ENCODE results near the gene GABBR2.

DNA sequence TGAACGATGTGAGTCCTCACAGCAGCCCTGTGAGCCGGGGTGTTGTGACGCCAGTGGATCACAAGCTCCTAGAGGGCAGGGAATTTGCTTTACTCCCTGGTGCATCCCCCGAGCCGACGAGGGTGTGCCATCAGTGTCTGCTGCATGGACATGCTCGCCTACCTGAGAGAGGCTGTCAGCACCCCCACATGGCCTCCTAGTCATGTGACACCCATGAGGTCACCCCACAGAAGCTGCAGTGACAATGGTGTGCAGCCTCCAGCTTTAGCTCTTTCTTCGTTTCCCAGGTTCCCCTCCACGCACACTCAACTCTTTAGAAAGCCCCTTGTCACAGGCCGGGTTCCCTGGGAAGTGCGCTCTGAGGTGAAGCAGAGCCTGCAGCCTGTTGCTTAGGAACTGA is 19.8 kb upstream of the GABBR2 start:
- TF ChIP-seq GATA2 (IDR thresholded peaks at IDR 0.05; ENCODE audit: low read depth, low read length): no peak
- TF ChIP-seq GATA3 (IDR thresholded peaks at IDR 0.05; ENCODE audit: low read depth, low read length): no peak
